Cardiac muscle cell (in vitro differentiated cells and primary cell): ENCODE data around the gene SHROOM3. TPM values are rescaled to one million over a fixed set of nuclear protein-coding genes. Genes with fewer than 3 reads are reported as not detected.

ENCODE experiments used
- DNase-seq, 2 donors: peaks; one replicate each; pipeline versions ENCODE4 v3.0.0 to v3.0.0-alpha.2; 2010 to 2017; ENCODE audit warnings: low read depth in 1 of 2, low spot score in 1 of 2
- H3K27ac ChIP-seq: fragments of 200-600 bp; sonication (generic); 2 replicates; pipeline ENCODE4 v1.5.1; 2016
- H3K27me3 ChIP-seq: fragments of 200-600 bp; sonication (generic); 2 replicates; pipeline ENCODE4 v1.6.0; 2016; ENCODE audit warnings: control low read depth
- H3K36me3 ChIP-seq: fragments of 200-600 bp; sonication (generic); 2 replicates; pipeline ENCODE4 v1.5.1; 2016; ENCODE audit warnings: control low read depth
- H3K4me1 ChIP-seq: fragments of 200-600 bp; sonication (generic); 2 replicates; pipeline ENCODE4 v1.8.1; 2017; ENCODE audit warnings: low read depth, mild to moderate bottlenecking, mixed run types
- H3K4me3 ChIP-seq: fragments of 200-600 bp; sonication (generic); 2 replicates; pipeline ENCODE4 v1.5.1; 2016; ENCODE audit warnings: mild to moderate bottlenecking
- H3K9me3 ChIP-seq: fragments of 200-600 bp; sonication (generic); 2 replicates; pipeline ENCODE4 v1.5.1; 2017; ENCODE audit warnings: low read depth, mild to moderate bottlenecking, control low read depth
- polyA plus RNA-seq: library from polyadenylated mRNA; unstranded; fragments of >200 nt; fragmentation: Nextera tagmentation; extraction: Ambion mirVana; gene quantifications from 2 replicates; pipeline ENCODE4 v1.2.1, GENCODE V29; 2016
- total RNA-seq: library from RNA; depleted of rRNA; stranded (reverse); fragments of >200 nt; gene quantifications from 2 replicates; pipeline ENCODE4 v1.2.3, GENCODE V29; 2016
- TF ChIP-seq, protein P1 (sequence below): IDR thresholded peaks from 2 replicates; pipeline ENCODE4 v1.5.1; 2012; ENCODE audit warnings: low read depth, mild to moderate bottlenecking, low read length

The SHROOM3 gene
- total and polyA plus RNA-seq, 2 experiments from 2014 or later: 13.7 to 47.7 TPM

DNA sequence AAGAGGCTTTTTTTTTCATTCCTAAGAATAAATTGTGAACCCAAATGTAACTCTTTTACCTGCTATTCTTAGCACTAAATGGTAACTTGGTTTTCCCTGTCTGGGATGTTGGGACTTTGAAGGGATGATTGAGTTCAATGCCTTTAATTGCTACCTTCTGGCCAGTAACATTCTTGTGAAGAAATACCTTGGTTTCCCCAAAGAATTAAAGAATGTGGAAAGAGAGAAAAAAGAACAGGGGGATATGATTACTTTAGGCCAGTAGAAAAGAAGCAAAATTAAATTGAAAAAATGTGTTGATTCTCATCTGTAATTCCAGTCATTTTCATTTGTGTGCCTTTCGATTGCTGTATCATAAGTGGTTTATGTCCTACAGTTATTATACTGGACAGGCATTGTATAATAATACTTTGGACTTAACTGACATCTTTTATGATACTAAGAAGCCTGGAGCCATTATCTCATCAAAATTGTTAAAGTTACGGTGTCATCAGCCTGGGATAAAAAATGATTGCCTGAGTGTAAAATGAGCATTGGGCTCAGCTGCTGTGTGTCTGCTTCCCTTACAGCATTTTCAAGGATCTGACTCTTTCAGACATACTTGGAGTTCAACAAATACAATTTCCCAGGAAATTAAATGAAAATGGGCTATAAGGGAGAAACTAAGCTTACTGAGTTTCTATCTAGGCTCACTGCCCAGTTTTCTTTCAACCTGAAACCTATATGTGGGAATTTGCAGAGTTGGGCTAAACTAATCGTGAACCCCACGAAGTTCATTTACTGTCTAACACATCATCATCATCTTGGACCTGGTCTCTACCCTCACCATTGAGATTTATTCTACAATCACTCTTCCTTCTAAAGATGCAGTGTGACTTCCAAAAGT is 146.3 kb downstream of the SHROOM3 start:
- H3K4me3 ChIP-seq: no peak overlapping the region
- H3K9me3 ChIP-seq: no peaks in the 10 kb centered on the region
- H3K27ac ChIP-seq: no peak overlapping the region
- DNase-seq: no peak
- H3K4me1 ChIP-seq: peaks cover 17% of the 10 kb centered on the region
- H3K27me3 ChIP-seq: no peaks in the 10 kb centered on the region
- H3K36me3 ChIP-seq: no peaks in the 10 kb centered on the region
- TF ChIP-seq, protein P1, sequence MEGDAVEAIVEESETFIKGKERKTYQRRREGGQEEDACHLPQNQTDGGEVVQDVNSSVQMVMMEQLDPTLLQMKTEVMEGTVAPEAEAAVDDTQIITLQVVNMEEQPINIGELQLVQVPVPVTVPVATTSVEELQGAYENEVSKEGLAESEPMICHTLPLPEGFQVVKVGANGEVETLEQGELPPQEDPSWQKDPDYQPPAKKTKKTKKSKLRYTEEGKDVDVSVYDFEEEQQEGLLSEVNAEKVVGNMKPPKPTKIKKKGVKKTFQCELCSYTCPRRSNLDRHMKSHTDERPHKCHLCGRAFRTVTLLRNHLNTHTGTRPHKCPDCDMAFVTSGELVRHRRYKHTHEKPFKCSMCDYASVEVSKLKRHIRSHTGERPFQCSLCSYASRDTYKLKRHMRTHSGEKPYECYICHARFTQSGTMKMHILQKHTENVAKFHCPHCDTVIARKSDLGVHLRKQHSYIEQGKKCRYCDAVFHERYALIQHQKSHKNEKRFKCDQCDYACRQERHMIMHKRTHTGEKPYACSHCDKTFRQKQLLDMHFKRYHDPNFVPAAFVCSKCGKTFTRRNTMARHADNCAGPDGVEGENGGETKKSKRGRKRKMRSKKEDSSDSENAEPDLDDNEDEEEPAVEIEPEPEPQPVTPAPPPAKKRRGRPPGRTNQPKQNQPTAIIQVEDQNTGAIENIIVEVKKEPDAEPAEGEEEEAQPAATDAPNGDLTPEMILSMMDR: no peak

DNA sequence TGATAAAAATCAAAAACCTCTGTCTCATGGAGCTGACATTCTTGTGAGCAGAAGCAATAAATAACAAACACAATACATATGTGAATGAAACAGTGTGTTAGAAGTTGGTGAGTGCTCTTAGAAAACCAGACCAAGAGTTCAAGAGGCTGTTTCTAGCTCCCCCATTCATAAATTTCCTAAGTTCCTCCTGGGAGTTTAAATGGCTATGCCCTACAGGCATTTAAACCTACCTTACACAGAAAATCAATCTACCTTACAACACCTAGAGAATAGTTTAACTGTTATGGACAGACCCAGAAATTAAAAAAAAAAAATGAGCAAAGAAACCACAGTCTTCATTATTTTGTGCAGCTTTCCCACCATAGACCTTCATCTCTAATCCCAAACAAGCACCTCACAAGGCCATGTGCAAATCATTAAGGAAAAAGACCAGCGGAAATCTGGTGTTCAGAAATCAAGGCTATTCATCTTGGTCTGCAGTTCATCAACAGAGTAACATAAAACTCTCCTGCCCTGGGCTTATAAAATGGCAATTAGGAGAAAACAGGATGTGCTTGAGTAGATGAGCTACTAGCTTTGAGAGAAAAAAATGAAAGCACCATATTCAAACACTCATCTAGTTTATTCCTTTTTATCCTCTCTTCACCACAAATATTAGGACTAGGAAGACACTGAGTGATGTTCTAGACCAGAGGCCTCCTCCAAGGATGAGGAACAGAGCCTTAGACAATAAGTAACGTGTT is 147.2 kb downstream of the SHROOM3 start:
- Histone ChIP-seq H3K9me3 (no peaks in the 10 kb centered on the region), H3K4me3 (no peak overlapping the region), H3K27ac (no peak overlapping the region), H3K27me3 (no peaks in the 10 kb centered on the region), H3K4me1 (peaks cover 18% of the 10 kb centered on the region), H3K36me3 (no peaks in the 10 kb centered on the region)
- DNase-seq: no peak
- TF ChIP-seq, protein P1: no peak

DNA sequence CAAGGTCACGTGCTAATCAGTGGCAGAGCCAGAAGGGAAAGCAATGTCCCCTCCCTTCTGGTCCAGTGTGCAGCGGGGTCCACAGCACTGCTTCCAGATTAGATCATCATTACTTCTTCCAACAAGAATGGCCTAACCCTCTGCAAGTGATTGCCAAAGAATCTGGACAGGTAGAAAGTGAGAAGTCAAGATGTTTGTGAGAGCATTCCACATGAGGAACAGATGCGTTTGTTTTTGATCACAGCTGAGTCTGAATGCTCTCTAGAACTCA is 147.7 kb downstream of the SHROOM3 start:
- Histone ChIP-seq H3K9me3 (no peaks in the 10 kb centered on the region), H3K4me1 (peaks cover 18% of the 10 kb centered on the region), H3K27me3 (no peaks in the 10 kb centered on the region), H3K4me3 (no peak overlapping the region), H3K27ac (no peak overlapping the region), H3K36me3 (no peaks in the 10 kb centered on the region)
- no peak for DNase-seq
- TF ChIP-seq, protein P1: no peak

DNA sequence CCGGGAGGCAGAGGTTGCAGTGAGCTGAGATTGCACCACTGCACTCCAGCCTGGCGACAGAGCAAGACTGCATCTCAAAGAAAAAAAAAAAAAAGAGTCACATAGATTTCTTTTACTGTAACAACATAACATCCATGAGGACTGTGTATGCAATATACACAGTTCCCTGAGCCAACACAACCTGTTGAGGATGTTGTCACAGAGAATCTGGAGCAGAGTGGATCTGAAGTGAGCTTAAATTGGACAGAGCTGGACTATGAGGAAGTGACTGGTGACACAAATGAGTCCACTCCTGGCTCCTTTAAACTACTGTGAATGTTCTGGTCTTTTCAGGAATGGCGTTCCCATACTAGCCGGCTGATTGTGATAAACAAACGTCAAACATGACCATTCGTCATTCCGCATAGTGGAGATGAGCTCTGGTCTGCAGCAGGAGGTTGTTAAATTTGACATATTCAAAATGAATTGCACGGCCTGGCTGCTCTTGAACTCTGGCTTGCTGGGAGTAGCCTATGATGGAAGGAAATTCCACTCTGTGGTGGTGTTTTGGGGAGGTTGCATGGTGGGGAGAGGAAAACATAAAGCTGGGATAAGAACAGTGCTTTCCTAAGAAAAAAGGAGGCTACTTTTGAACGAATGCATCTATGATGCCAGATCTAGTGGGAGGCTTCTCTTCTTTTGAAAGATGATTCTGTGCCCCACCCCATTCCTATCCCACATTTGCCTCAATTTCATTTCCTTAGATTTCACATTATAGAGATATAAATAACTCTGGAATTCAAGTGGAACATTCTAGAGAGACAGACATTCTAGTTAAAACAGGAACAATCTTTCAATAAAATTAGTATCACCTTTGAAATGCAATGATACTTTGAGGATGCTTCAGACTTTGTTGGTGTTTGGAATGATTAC is 149.5 kb downstream of the SHROOM3 start:
- Histone ChIP-seq H3K9me3 (no peaks in the 10 kb centered on the region), H3K27ac (no peak overlapping the region), H3K27me3 (no peaks in the 10 kb centered on the region), H3K4me3 (no peak overlapping the region), H3K36me3 (no peaks in the 10 kb centered on the region), H3K4me1 (peaks cover 30% of the 10 kb centered on the region)
- DNase-seq: no peak
- TF ChIP-seq, protein P1: no peak

DNA sequence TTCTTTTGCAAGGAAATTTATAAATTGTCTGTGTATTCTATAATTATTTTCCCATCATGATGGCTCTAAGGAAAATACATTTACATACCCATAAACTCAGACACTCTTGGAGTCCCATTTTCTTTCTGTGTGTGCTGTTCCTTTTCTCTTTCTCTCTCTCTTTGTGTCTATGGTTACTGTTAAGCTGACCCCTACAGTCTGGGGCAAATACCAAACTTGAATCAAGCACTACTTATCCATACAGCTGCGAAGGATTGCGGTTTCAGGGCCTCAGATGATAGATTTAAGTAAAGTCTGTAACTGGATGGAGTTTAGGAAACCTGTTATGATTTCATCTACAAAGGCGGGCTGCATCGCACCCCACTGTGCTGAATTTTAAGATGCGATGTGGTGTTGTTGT is 150.2 kb downstream of the SHROOM3 start:
- Histone ChIP-seq H3K4me3 (no peak overlapping the region), H3K9me3 (no peaks in the 10 kb centered on the region), H3K4me1 (peaks cover 36% of the 10 kb centered on the region), H3K36me3 (no peaks in the 10 kb centered on the region), H3K27ac (no peak overlapping the region), H3K27me3 (no peaks in the 10 kb centered on the region)
- TF ChIP-seq, protein P1: peak; percentile 7
- peak in 1 of 2 donors; percentile 59 for DNase-seq
